Measurements from ENCODE around the gene SATB1. TPM values are rescaled to one million over a fixed set of nuclear protein-coding genes. Genes with fewer than 3 reads are reported as not detected.

The SATB1 gene
- total and polyA plus RNA-seq, 2 experiments from 2014 or later, result 17.4 to 28.9 TPM

DNA sequence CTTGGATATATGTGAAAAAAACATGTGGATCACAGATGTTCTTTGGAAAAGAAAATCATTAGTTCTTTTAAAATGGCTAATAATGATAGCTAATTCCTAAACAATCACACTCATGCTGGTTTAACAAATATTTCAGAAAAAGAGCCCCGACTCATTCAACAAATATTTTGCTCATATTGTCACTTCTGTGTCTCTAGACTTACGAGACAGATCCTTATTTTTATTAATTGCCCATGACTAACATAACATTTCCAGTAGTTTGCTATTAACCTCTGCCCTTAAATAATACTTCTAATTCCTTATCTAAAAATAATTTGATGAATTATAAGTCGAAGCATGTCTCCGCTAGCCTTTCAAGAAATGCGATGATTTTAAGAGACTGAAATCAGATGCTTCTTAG lies 70.4 kb downstream of the SATB1 start:
- TF ChIP-seq NANOG (IDR thresholded peaks at IDR 0.05; ENCODE audit: borderline replicate concordance) (no peak), POLR2AphosphoS5 (IDR thresholded peaks at IDR 0.05; ENCODE audit: low read depth) (no peak), REST (IDR thresholded peaks at IDR 0.05; ENCODE audit: unreplicated experiment) (no peak), EZH2phosphoT487 (IDR thresholded peaks at IDR 0.05; ENCODE audit: unreplicated experiment) (no peak), ZNF114 (CRISPR knock-in tag; IDR thresholded peaks at IDR 0.05) (no peak), CREB1 (CRISPR knock-in tag; IDR thresholded peaks at IDR 0.05; ENCODE audit: low read depth) (no peak), EZH2 (IDR thresholded peaks at IDR 0.05; ENCODE audit: low read depth, unreplicated experiment) (no peak), STAT1 (IDR thresholded peaks at IDR 0.05; ENCODE audit: unreplicated experiment) (no peak), CTCF (conservative IDR thresholded peaks at IDR 0.05; ENCODE audit: low read depth in 2 of 2) (no peak), JUNB (IDR thresholded peaks at IDR 0.05; ENCODE audit: unreplicated experiment) (no peak), ETS1 (IDR thresholded peaks at IDR 0.05) (no peak), ZNF331 (CRISPR knock-in tag; IDR thresholded peaks at IDR 0.05; ENCODE audit: low read depth) (no peak)
- TF ChIP-seq, protein P1, sequence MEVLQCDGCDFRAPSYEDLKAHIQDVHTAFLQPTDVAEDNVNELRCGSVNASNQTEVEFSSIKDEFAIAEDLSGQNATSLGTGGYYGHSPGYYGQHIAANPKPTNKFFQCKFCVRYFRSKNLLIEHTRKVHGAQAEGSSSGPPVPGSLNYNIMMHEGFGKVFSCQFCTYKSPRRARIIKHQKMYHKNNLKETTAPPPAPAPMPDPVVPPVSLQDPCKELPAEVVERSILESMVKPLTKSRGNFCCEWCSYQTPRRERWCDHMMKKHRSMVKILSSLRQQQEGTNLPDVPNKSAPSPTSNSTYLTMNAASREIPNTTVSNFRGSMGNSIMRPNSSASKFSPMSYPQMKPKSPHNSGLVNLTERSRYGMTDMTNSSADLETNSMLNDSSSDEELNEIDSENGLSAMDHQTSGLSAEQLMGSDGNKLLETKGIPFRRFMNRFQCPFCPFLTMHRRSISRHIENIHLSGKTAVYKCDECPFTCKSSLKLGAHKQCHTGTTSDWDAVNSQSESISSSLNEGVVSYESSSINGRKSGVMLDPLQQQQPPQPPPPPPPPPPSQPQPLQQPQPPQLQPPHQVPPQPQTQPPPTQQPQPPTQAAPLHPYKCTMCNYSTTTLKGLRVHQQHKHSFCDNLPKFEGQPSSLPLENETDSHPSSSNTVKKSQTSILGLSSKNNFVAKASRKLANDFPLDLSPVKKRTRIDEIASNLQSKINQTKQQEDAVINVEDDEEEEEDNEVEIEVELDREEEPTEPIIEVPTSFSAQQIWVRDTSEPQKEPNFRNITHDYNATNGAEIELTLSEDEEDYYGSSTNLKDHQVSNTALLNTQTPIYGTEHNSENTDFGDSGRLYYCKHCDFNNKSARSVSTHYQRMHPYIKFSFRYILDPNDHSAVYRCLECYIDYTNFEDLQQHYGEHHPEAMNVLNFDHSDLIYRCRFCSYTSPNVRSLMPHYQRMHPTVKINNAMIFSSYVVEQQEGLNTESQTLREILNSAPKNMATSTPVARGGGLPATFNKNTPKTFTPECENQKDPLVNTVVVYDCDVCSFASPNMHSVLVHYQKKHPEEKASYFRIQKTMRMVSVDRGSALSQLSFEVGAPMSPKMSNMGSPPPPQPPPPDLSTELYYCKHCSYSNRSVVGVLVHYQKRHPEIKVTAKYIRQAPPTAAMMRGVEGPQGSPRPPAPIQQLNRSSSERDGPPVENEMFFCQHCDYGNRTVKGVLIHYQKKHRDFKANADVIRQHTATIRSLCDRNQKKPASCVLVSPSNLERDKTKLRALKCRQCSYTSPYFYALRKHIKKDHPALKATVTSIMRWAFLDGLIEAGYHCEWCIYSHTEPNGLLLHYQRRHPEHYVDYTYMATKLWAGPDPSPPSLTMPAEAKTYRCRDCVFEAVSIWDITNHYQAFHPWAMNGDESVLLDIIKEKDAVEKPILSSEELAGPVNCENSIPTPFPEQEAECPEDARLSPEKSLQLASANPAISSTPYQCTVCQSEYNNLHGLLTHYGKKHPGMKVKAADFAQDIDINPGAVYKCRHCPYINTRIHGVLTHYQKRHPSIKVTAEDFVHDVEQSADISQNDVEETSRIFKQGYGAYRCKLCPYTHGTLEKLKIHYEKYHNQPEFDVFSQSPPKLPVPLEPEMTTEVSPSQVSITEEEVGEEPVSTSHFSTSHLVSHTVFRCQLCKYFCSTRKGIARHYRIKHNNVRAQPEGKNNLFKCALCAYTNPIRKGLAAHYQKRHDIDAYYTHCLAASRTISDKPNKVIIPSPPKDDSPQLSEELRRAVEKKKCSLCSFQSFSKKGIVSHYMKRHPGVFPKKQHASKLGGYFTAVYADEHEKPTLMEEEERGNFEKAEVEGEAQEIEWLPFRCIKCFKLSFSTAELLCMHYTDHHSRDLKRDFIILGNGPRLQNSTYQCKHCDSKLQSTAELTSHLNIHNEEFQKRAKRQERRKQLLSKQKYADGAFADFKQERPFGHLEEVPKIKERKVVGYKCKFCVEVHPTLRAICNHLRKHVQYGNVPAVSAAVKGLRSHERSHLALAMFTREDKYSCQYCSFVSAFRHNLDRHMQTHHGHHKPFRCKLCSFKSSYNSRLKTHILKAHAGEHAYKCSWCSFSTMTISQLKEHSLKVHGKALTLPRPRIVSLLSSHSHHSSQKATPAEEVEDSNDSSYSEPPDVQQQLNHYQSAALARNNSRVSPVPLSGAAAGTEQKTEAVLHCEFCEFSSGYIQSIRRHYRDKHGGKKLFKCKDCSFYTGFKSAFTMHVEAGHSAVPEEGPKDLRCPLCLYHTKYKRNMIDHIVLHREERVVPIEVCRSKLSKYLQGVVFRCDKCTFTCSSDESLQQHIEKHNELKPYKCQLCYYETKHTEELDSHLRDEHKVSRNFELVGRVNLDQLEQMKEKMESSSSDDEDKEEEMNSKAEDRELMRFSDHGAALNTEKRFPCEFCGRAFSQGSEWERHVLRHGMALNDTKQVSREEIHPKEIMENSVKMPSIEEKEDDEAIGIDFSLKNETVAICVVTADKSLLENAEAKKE (CRISPR knock-in tag; IDR thresholded peaks at IDR 0.05), result no peak
- Mint-ChIP-seq H3K36me3 (ENCODE audit: low read depth) (peaks cover 6% of the 10 kb centered on the region; the same call in 1 of the 3 replicates), H3K9me3 (no peaks in the 10 kb centered on the region), H3K27ac (peak overlapping the region; percentile 75), H3K4me3 (no peak overlapping the region), H3K27me3 (ENCODE audit: insufficient read depth, low read depth, poor library complexity) (no peaks in the 10 kb centered on the region), H3K4me1 (peaks cover 60% of the 10 kb centered on the region)
- no peaks in the 10 kb centered on the region for H4K20me1 ChIP-seq (replicated peaks; ENCODE audit: insufficient read depth)
- DNase-seq (ENCODE audit: low spot score) (no peak), ATAC-seq (no peak)
- H3K4me3 ChIP-seq, result no peak overlapping the region
- H3K4me2 ChIP-seq, result peak overlapping the region; percentile 35; the same call in 1 of the 2 replicates
- H3K27ac ChIP-seq (ENCODE audit: low read depth), result 0 out of 2 replicates have a peak overlapping the region, but pooled peaks have one; percentile 7
- no peak overlapping the region for H2AFZ ChIP-seq
- H3K36me3 ChIP-seq (ENCODE audit: insufficient read depth), result no peaks in the 10 kb centered on the region
- no peaks in the 10 kb centered on the region for H3K9me2 ChIP-seq (ENCODE audit: insufficient read depth)
- H3K79me2 ChIP-seq (replicated peaks; ENCODE audit: insufficient read depth), result no peaks in the 10 kb centered on the region
- peaks cover 41% of the 10 kb centered on the region for H3K4me1 ChIP-seq (ENCODE audit: insufficient read depth)
- no peaks in the 10 kb centered on the region for H3K27me3 ChIP-seq (ENCODE audit: insufficient read depth)
- H3F3A ChIP-seq (replicated peaks; ENCODE audit: low read depth), result no peaks in the 10 kb centered on the region
